Measurements from ENCODE around the gene ARSD. TPM values are rescaled to one million over a fixed set of nuclear protein-coding genes. Genes with fewer than 3 reads are reported as not detected.
"Not testable (repeated sequence)": the region's sequence is repeated elsewhere in the genome, so short reads cannot be mapped to it uniquely, and the experiment has no call there.

ARSD gene, protein sequence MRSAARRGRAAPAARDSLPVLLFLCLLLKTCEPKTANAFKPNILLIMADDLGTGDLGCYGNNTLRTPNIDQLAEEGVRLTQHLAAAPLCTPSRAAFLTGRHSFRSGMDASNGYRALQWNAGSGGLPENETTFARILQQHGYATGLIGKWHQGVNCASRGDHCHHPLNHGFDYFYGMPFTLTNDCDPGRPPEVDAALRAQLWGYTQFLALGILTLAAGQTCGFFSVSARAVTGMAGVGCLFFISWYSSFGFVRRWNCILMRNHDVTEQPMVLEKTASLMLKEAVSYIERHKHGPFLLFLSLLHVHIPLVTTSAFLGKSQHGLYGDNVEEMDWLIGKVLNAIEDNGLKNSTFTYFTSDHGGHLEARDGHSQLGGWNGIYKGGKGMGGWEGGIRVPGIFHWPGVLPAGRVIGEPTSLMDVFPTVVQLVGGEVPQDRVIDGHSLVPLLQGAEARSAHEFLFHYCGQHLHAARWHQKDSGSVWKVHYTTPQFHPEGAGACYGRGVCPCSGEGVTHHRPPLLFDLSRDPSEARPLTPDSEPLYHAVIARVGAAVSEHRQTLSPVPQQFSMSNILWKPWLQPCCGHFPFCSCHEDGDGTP
- total RNA-seq (2022) (42.0 and 47.8 TPM in 2 replicates), Bru-seq, nascent RNA (percentile 66 among the genes with signal in this experiment), BruChase-seq, experiment 1, labeled RNA remaining after a 6-hour chase (percentile 84 among the genes with signal in this experiment), BruChase-seq, experiment 2, labeled RNA remaining after a 2-hour chase (percentile 73 among the genes with signal in this experiment)
- long read RNA-seq, full-length matches to known transcripts, result 11 of 53 reads
- long read RNA-seq, partial matches to known transcripts, result 4 of 53 reads
- long read RNA-seq, other reads (novel, unspliced or antisense), result 38 of 53 reads

DNA sequence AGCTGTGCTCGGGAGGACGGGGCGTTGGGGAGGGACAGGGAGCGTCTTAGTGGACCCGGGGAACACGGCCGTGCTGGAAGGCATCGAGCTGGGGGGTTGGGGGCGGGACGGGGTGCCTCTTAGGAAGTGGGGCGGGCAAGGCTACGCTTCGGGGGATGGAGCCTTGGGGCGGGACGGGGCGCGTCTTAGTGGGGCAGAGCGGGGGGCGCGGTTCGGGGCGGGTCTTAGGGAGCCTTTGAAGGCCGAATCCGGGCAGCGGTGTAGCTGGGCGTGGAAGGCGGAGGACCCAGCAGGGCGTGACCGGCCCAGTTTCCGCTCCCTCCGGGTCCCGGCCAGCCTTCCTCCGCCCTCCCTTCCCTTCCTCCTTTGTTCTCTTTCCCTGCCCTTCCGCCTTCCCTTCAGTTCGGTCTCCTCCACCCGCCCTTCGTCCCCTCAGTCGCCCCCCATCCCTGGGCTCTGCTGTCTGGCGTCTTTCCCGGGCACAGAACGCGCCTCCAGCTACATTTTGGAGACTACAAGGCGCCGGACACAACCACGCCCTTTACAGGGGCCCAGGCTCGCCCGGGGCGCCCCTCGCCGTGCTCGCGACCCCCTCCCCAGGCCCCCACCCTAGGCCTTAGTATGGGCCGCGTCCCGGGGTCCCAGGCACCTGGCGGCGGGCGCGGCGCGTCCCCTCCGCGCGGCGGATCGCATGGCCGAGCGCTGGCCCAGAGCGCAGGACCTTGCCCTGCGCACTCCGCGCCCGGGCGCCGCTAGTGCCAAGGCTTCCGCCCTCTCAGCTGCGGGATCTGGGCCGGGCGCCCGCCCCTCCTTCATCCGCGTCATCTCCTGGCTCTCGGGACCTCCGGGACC, at the start of gene ARSD:
Gene ARSD (minus strand): TSS at position 757 of the 852 bp plus-strand sequence. CDS start 64 bp downstream, at position 693.
- peaks cover 8% of the 10 kb centered on the region for H3K4me1 Mint-ChIP-seq (ENCODE audit: low read depth, unreplicated experiment)
- H3K27me3 Mint-ChIP-seq (ENCODE audit: unreplicated experiment), result no peaks in the 10 kb centered on the region
- intact Hi-C loops (cut with micrococcal nuclease; ENCODE audit: unreplicated experiment), result loop anchor here (2.0 kb wide), 1 partner anchor 30 kb away; no protein-coding TSS in a partner anchor
- peak within 1 kb of the TSS; percentile 72 for H3K4me3 Mint-ChIP-seq (ENCODE audit: low read depth, unreplicated experiment)
- DNase-seq, result peak; percentile 95
- H3K9me3 Mint-ChIP-seq (ENCODE audit: low read depth, unreplicated experiment), result no peaks in the 10 kb centered on the region
- no TSS peak for BruUV-seq (replicated peaks)
- TF ChIP-seq, protein P1, sequence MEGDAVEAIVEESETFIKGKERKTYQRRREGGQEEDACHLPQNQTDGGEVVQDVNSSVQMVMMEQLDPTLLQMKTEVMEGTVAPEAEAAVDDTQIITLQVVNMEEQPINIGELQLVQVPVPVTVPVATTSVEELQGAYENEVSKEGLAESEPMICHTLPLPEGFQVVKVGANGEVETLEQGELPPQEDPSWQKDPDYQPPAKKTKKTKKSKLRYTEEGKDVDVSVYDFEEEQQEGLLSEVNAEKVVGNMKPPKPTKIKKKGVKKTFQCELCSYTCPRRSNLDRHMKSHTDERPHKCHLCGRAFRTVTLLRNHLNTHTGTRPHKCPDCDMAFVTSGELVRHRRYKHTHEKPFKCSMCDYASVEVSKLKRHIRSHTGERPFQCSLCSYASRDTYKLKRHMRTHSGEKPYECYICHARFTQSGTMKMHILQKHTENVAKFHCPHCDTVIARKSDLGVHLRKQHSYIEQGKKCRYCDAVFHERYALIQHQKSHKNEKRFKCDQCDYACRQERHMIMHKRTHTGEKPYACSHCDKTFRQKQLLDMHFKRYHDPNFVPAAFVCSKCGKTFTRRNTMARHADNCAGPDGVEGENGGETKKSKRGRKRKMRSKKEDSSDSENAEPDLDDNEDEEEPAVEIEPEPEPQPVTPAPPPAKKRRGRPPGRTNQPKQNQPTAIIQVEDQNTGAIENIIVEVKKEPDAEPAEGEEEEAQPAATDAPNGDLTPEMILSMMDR (IDR thresholded peaks at IDR 0.05; ENCODE audit: unreplicated experiment), result no peak
- CTCF ChIA-PET, result interaction anchor here (0.7 to 1.2 kb wide), 2 partner anchors 16 to 69 kb away, joined by 3 to 5 read pairs; no protein-coding TSS in a partner anchor
- peaks cover 31% of the 10 kb centered on the region for H3K36me3 Mint-ChIP-seq (ENCODE audit: insufficient read depth, unreplicated experiment)
- H3K27ac Mint-ChIP-seq (ENCODE audit: unreplicated experiment), result peak within 1 kb of the TSS; percentile 98

DNA sequence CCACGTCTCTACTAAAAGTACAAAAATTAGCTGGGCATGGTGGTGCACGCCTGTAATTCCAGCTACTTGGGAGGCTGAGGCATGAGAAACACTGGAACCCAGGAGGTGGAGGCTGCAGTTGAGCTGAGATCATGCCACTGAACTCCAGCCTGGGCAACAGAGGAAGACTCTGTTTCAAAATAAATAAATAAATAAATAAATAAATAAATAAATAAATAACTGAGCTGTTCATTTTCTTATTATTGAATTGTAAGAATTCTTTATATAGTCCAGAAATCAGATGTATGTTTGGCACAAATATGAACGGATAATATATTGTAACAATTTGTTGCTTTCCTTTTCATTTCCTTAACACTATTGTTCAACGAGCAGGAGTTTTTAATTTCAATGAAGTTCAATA, 49.5 kb upstream of the ARSD start:
- H3K27ac Mint-ChIP-seq (ENCODE audit: unreplicated experiment); intact Hi-C loops (cut with micrococcal nuclease; ENCODE audit: unreplicated experiment); H3K9me3 Mint-ChIP-seq (ENCODE audit: low read depth, unreplicated experiment); H3K4me1 Mint-ChIP-seq (ENCODE audit: low read depth, unreplicated experiment); DNase-seq; CTCF ChIA-PET; H3K36me3 Mint-ChIP-seq (ENCODE audit: insufficient read depth, unreplicated experiment); BruUV-seq (replicated peaks); H3K4me3 Mint-ChIP-seq (ENCODE audit: low read depth, unreplicated experiment); H3K27me3 Mint-ChIP-seq (ENCODE audit: unreplicated experiment): not testable (repeated sequence)

DNA sequence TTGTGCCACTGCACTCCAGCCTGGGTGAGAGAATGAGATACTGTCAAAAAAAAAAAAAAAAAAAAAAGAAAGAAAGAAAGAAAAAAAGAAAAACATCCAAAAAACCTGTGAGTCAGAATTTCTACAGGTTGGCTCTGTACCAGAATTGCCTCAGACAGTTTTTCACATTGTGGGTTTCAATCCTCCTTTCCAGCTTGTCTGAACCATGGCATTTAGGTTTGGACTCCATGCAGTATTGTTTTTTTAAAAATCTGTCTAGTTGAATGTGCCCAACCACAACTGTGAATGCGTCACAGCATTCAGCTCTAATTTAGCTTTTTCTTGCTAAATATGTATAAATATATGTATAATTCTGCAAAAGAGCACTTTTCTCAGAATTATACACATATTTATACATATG, 45.8 kb upstream of the ARSD start:
- CTCF ChIA-PET, result interaction anchor here (0.7 kb wide), 1 partner anchor 13 kb away, joined by 5 read pairs; no protein-coding TSS in a partner anchor
- no peak for DNase-seq
- H3K27me3 Mint-ChIP-seq (ENCODE audit: unreplicated experiment), result no peaks in the 10 kb centered on the region
- no peaks in the 10 kb centered on the region for H3K9me3 Mint-ChIP-seq (ENCODE audit: low read depth, unreplicated experiment)
- no peaks in the 10 kb centered on the region for H3K4me1 Mint-ChIP-seq (ENCODE audit: low read depth, unreplicated experiment)
- H3K36me3 Mint-ChIP-seq (ENCODE audit: insufficient read depth, unreplicated experiment), result no peaks in the 10 kb centered on the region
- TF ChIP-seq, protein P1 (IDR thresholded peaks at IDR 0.05; ENCODE audit: unreplicated experiment), result no peak
- no peak overlapping the region for H3K4me3 Mint-ChIP-seq (ENCODE audit: low read depth, unreplicated experiment)
- H3K27ac Mint-ChIP-seq (ENCODE audit: unreplicated experiment), result no peak overlapping the region
- no TSS peak for BruUV-seq (replicated peaks)
- intact Hi-C loops (cut with micrococcal nuclease; ENCODE audit: unreplicated experiment), result no loop called here

DNA sequence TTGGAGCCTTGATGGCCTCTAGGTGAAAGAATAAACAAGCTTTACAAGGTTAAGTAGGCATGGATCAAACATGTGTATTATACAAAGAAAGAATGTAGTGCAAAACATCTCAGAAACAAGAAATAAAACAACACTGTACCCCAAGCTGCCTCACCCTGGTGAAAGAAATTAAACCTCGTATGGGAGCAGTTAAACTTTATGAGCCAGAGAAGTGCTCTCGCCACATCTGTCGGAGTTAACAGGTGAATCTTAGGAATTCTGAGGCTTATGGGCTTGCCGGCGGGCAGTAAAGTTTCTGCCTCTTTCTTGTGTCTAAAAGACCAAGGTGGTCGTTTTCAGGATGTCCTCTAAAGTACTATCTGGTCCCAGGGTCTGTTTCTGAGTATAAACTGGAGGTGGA, 43.3 kb upstream of the ARSD start:
- Mint-ChIP-seq H3K4me1 (ENCODE audit: low read depth, unreplicated experiment) (no peaks in the 10 kb centered on the region), H3K27me3 (ENCODE audit: unreplicated experiment) (no peaks in the 10 kb centered on the region), H3K36me3 (ENCODE audit: insufficient read depth, unreplicated experiment) (no peaks in the 10 kb centered on the region), H3K27ac (ENCODE audit: unreplicated experiment) (no peak overlapping the region), H3K9me3 (ENCODE audit: low read depth, unreplicated experiment) (no peaks in the 10 kb centered on the region), H3K4me3 (ENCODE audit: low read depth, unreplicated experiment) (no peak overlapping the region)
- CTCF ChIA-PET, result no interaction called here
- no TSS peak for BruUV-seq (replicated peaks)
- intact Hi-C loops (cut with micrococcal nuclease; ENCODE audit: unreplicated experiment), result no loop called here
- DNase-seq, result no peak
- TF ChIP-seq, protein P1 (IDR thresholded peaks at IDR 0.05; ENCODE audit: unreplicated experiment), result no peak
